Left ventricle myocardium inferior (tissue), 1 donor: Measurements from ENCODE around the gene PTPRN2. TPM values are rescaled to one million over a fixed set of nuclear protein-coding genes. Genes with fewer than 3 reads are reported as not detected.

Source experiments
- DNase-seq: peaks from one replicate; pipeline ENCODE4 v3.0.0-alpha.2; 2020
- H3K27ac ChIP-seq: fragments of 200-600 bp; replicated peaks from 2 replicates; pipeline ENCODE4 v1.8.0; 2021
- H3K27me3 ChIP-seq: fragments of 200-600 bp; 2 replicates; pipeline ENCODE4 v1.8.0; 2021; ENCODE audit warnings: low read depth
- H3K36me3 ChIP-seq: fragments of 200-600 bp; 2 replicates; pipeline ENCODE4 v1.8.0; 2021
- H3K4me1 ChIP-seq: fragments of 200-600 bp; 2 replicates; pipeline ENCODE4 v1.8.0; 2021
- H3K4me3 ChIP-seq: fragments of 200-600 bp; 2 replicates; pipeline ENCODE4 v1.8.0; 2021; ENCODE audit warnings: mild to moderate bottlenecking, moderate library complexity
- H3K9me3 ChIP-seq: fragments of 200-600 bp; replicated peaks from 2 replicates; pipeline ENCODE4 v1.8.0; 2021
- CTCF ChIP-seq: fragments of 200-600 bp; IDR thresholded peaks from 2 replicates; pipeline ENCODE4 v1.8.0; 2021; ENCODE audit warnings: antibody characterized with exemption, mild to moderate bottlenecking, borderline replicate concordance
- intact Hi-C: fragments of 100-400 bp; cut with micrococcal nuclease; formaldehyde crosslinking; loops from one replicate; pipeline ENCODE4 v1.11.0; 2022
- total RNA-seq: library from RNA; stranded (reverse); fragmentation: NEBNext Ultra II Directional; extraction: Animal tissue kit (Norgen Biotek cat#: 25700); gene quantifications from one replicate; pipeline ENCODE4 v1.2.1, GENCODE V29; 2021
- donor health status: DM: no; HTN: yes; CAD: no; lungs with severe emphysema.

Gene PTPRN2
- total RNA-seq, 1 donor from 2014 or later = 1.3 TPM

- no peak for DNase-seq
These were observed 521.5 kb downstream of the PTPRN2 start for GRCh38 chr7:158066085-158066484.

GRCh38 chr7:158065340-158065739, 522.3 kb downstream of the PTPRN2 start:
- TF ChIP-seq CTCF = no peak
- Histone ChIP-seq H3K36me3 (no peaks in the 10 kb centered on the region), H3K9me3 (peaks cover 14% of the 10 kb centered on the region), H3K27me3 (peaks cover 53% of the 10 kb centered on the region), H3K4me1 (no peaks in the 10 kb centered on the region), H3K4me3 (no peak overlapping the region), H3K27ac (no peak overlapping the region)
- intact Hi-C loops = no loop called here
- no peak for DNase-seq

More at GRCh38 chr7:158066085-158066484, 521.5 kb downstream of the PTPRN2 start:
- no peak for TF ChIP-seq CTCF
- Histone ChIP-seq H3K27ac (no peak overlapping the region), H3K4me3 (no peak overlapping the region), H3K9me3 (peaks cover 14% of the 10 kb centered on the region), H3K27me3 (peaks cover 52% of the 10 kb centered on the region), H3K4me1 (no peaks in the 10 kb centered on the region), H3K36me3 (no peaks in the 10 kb centered on the region)
- intact Hi-C loops = no loop called here

- Histone ChIP-seq H3K27ac (no peak overlapping the region), H3K4me3 (no peak overlapping the region), H3K4me1 (no peaks in the 10 kb centered on the region), H3K36me3 (no peaks in the 10 kb centered on the region), H3K9me3 (peaks cover 14% of the 10 kb centered on the region), H3K27me3 (peaks cover 53% of the 10 kb centered on the region)
- intact Hi-C loops = no loop called here
- DNase-seq = no peak
- TF ChIP-seq CTCF = no peak
These were observed 523.0 kb downstream of the PTPRN2 start for GRCh38 chr7:158064631-158065030.

GRCh38 chr7:158063850-158064610, 523.6 kb downstream of the PTPRN2 start:
- DNase-seq = no peak
- no peaks in the 10 kb centered on the region for H3K36me3 ChIP-seq
- intact Hi-C loops = no loop called here

GRCh38 chr7:158062661-158063060, 525.0 kb downstream of the PTPRN2 start:
- TF ChIP-seq CTCF = no peak
- DNase-seq = no peak
- Histone ChIP-seq H3K4me1 (no peaks in the 10 kb centered on the region), H3K4me3 (no peak overlapping the region), H3K27ac (no peak overlapping the region), H3K36me3 (no peaks in the 10 kb centered on the region), H3K9me3 (peaks cover 14% of the 10 kb centered on the region), H3K27me3 (peaks cover 43% of the 10 kb centered on the region)
- intact Hi-C loops = no loop called here

More at GRCh38 chr7:158063850-158064610, 523.6 kb downstream of the PTPRN2 start:
- no peaks in the 10 kb centered on the region for H3K4me1 ChIP-seq
- H3K4me3 ChIP-seq = no peak overlapping the region
- peaks cover 14% of the 10 kb centered on the region for H3K9me3 ChIP-seq
- TF ChIP-seq CTCF = no peak
- no peak overlapping the region for H3K27ac ChIP-seq
- H3K27me3 ChIP-seq = peaks cover 53% of the 10 kb centered on the region
